H9 (cell line): ENCODE measurements around the gene ABCA3. TPM values are rescaled to one million over a fixed set of nuclear protein-coding genes. Genes with fewer than 3 reads are reported as not detected.

Source experiments
- DNase-seq: peaks from one replicate; pipeline ENCODE4 v3.0.0-alpha.2; 2017
- H2AFZ ChIP-seq: one replicate; pipeline ENCODE4 v1.6.1; 2013; ENCODE audit warnings: mild to moderate bottlenecking, low read length, control low read depth, moderate library complexity
- H2AK5ac ChIP-seq: 2 replicates; pipeline ENCODE4 v1.6.1; 2013; ENCODE audit warnings: low read length, control low read depth, mixed read lengths; ENCODE audit not compliant: insufficient read length
- H2BK120ac ChIP-seq: one replicate; pipeline ENCODE4 v1.6.1; 2013; ENCODE audit warnings: low read depth, mild to moderate bottlenecking, low read length, control low read depth, inconsistent platforms; ENCODE audit not compliant: poor library complexity, severe bottlenecking
- H2BK12ac ChIP-seq: 2 replicates; pipeline ENCODE4 v1.6.1; 2013; ENCODE audit warnings: low read length, control low read depth, mixed read lengths, low read depth; ENCODE audit not compliant: insufficient read length
- H2BK15ac ChIP-seq: 2 replicates; pipeline ENCODE4 v1.6.1; 2013; ENCODE audit warnings: low read depth, low read length, control low read depth
- H2BK20ac ChIP-seq: one replicate; pipeline ENCODE4 v1.6.1; 2013; ENCODE audit warnings: low read depth, mild to moderate bottlenecking, low read length, control low read depth, inconsistent platforms; ENCODE audit not compliant: poor library complexity, severe bottlenecking
- H2BK5ac ChIP-seq: 2 replicates; pipeline ENCODE4 v1.6.1; 2013; ENCODE audit warnings: low read length, control low read depth, mixed read lengths; ENCODE audit not compliant: insufficient read length
- H3K14ac ChIP-seq: 2 replicates; pipeline ENCODE4 v1.6.1; 2013; ENCODE audit warnings: low read length, control low read depth; ENCODE audit not compliant: insufficient read depth
- H3K18ac ChIP-seq: 2 replicates; pipeline ENCODE4 v1.6.1; 2013; ENCODE audit warnings: low read depth, mild to moderate bottlenecking, mixed read lengths, low read length, control low read depth; ENCODE audit not compliant: insufficient read length
- H3K23ac ChIP-seq: 2 replicates; pipeline ENCODE4 v1.6.1; 2013; ENCODE audit warnings: low read length, control low read depth, mixed read lengths, low read depth; ENCODE audit not compliant: insufficient read length
- H3K23me2 ChIP-seq: 2 replicates; pipeline ENCODE4 v1.6.1; 2013; ENCODE audit warnings: low read depth, mild to moderate bottlenecking, mixed read lengths, low read length, control low read depth; ENCODE audit not compliant: insufficient read length, poor library complexity, severe bottlenecking
- H3K27ac ChIP-seq: 2 replicates; pipeline ENCODE4 v1.5.1; 2013; ENCODE audit warnings: low read length, control low read depth, mixed read lengths, low read depth; ENCODE audit not compliant: insufficient read length
- H3K27me3 ChIP-seq: 2 replicates; pipeline ENCODE4 v1.6.1; 2013; ENCODE audit warnings: low read length, control low read depth, inconsistent platforms; ENCODE audit not compliant: insufficient read depth
- H3K4ac ChIP-seq: 2 replicates; pipeline ENCODE4 v1.6.1; 2013; ENCODE audit warnings: low read depth, mild to moderate bottlenecking, control low read depth, inconsistent platforms, low read length, moderate library complexity
- H3K4me1 ChIP-seq: 2 replicates; pipeline ENCODE4 v1.6.1; 2013; ENCODE audit warnings: low read length, control low read depth, inconsistent platforms; ENCODE audit not compliant: insufficient read depth
- H3K4me2 ChIP-seq: 2 replicates; pipeline ENCODE4 v1.6.1; 2013; ENCODE audit warnings: low read length, control low read depth, mixed read lengths; ENCODE audit not compliant: insufficient read length, insufficient read depth
- H3K56ac ChIP-seq: 2 replicates; pipeline ENCODE4 v1.6.1; 2013; ENCODE audit warnings: low read depth, mild to moderate bottlenecking, mixed read lengths, low read length, control low read depth; ENCODE audit not compliant: insufficient read length
- H3K79me1 ChIP-seq: 2 replicates; pipeline ENCODE4 v1.6.1; 2013; ENCODE audit warnings: low read depth, mild to moderate bottlenecking, moderate library complexity, low read length, control low read depth, inconsistent platforms; ENCODE audit not compliant: insufficient read depth, poor library complexity, severe bottlenecking
- H3K79me2 ChIP-seq: 2 replicates; pipeline ENCODE4 v1.6.1; 2013; ENCODE audit warnings: low read length, control low read depth, inconsistent platforms; ENCODE audit not compliant: insufficient read depth
- H3K9ac ChIP-seq: 2 replicates; pipeline ENCODE4 v1.6.1; 2013; ENCODE audit warnings: low read length, control low read depth, mixed read lengths; ENCODE audit not compliant: insufficient read length; ENCODE audit errors: extremely low read depth
- H3K9me3 ChIP-seq: one replicate; pipeline ENCODE4 v1.6.1; 2013; ENCODE audit warnings: low read depth, low read length, inconsistent platforms; ENCODE audit not compliant: control insufficient read depth
- H3T11ph ChIP-seq: one replicate; pipeline ENCODE4 v1.6.1; 2013; ENCODE audit warnings: mild to moderate bottlenecking, low read length, control low read depth, inconsistent platforms
- H4K20me1 ChIP-seq: one replicate; pipeline ENCODE4 v1.6.1; 2013; ENCODE audit not compliant: control insufficient read depth, insufficient read length, insufficient read depth
- H4K5ac ChIP-seq: 2 replicates; pipeline ENCODE4 v1.6.1; 2013; ENCODE audit warnings: low read depth, mild to moderate bottlenecking, mixed read lengths, low read length, control low read depth; ENCODE audit not compliant: insufficient read length
- H4K8ac ChIP-seq: replicated peaks from 2 replicates; pipeline ENCODE4 v1.6.1; 2013; ENCODE audit warnings: low read length, control low read depth, mixed read lengths, low read depth; ENCODE audit not compliant: insufficient read length
- H4K91ac ChIP-seq: 2 replicates; pipeline ENCODE4 v1.6.1; 2013; ENCODE audit warnings: low read depth, mild to moderate bottlenecking, moderate library complexity, mixed read lengths, low read length, control low read depth; ENCODE audit not compliant: insufficient read length
- H3K27ac Mint-ChIP-seq, 3 experiments: 2 replicates in 2 of 3; 3 replicates in 1 of 3; pipeline ENCODE4 v1.8.0; 2020 to 2021; ENCODE audit warnings: mixed read lengths in 3 of 3, mild to moderate bottlenecking in 1 of 3, moderate library complexity in 1 of 3
- H3K27me3 Mint-ChIP-seq: 2 replicates; pipeline ENCODE4 v1.8.0; 2021; ENCODE audit warnings: low read depth, mild to moderate bottlenecking, moderate library complexity, mixed read lengths
- H3K36me3 Mint-ChIP-seq, 3 experiments: 2 replicates in 2 of 3; 3 replicates in 1 of 3; pipeline ENCODE4 v1.8.0; 2020 to 2021; ENCODE audit warnings: low read depth in 3 of 3, mixed read lengths in 3 of 3; ENCODE audit not compliant: insufficient read depth in 1 of 3
- H3K4me1 Mint-ChIP-seq, 2 experiments: 2 replicates each; pipeline ENCODE4 v1.8.0; 2020; ENCODE audit warnings: mixed read lengths in 2 of 2
- H3K4me3 Mint-ChIP-seq, 2 experiments: 2 replicates in 1 of 2; 3 replicates in 1 of 2; pipeline ENCODE4 v1.8.0; 2020 to 2021; ENCODE audit warnings: mild to moderate bottlenecking in 2 of 2, mixed read lengths in 2 of 2, moderate library complexity in 1 of 2
- H3K9me3 Mint-ChIP-seq, 2 experiments: 2 replicates in 1 of 2; 3 replicates in 1 of 2; pipeline ENCODE4 v1.8.0; 2020; ENCODE audit warnings: mild to moderate bottlenecking in 2 of 2, mixed read lengths in 2 of 2, moderate library complexity in 1 of 2
- WGBS: extraction: QIAGEN DNeasy Blood & Tissue Kit; methylation state at CpG from one replicate; pipeline ENCODE4 v1.1.7; 2013; ENCODE audit warnings: missing lambda C conversion rate, low lambda C conversion rate, mixed read lengths; ENCODE audit not compliant: insufficient read length; ENCODE audit errors: extremely low coverage; 5-methylcytosine and 5-hydroxymethylcytosine counted together
- total RNA-seq: library from RNA; stranded (reverse); gene quantifications from 2 replicates; pipeline ENCODE4 v1.2.1, GENCODE V29; 2021
- TF ChIP-seq, protein P1 (sequence below): fragments of 200-600 bp; sonication (generic); conservative IDR thresholded peaks from 3 replicates; pipeline ENCODE4 v1.8.0; 2021; ENCODE audit warnings: antibody characterized with exemption, mild to moderate bottlenecking

Gene ABCA3
- total RNA-seq, 1 experiment from 2014 or later = 8.0 TPM

DNA sequence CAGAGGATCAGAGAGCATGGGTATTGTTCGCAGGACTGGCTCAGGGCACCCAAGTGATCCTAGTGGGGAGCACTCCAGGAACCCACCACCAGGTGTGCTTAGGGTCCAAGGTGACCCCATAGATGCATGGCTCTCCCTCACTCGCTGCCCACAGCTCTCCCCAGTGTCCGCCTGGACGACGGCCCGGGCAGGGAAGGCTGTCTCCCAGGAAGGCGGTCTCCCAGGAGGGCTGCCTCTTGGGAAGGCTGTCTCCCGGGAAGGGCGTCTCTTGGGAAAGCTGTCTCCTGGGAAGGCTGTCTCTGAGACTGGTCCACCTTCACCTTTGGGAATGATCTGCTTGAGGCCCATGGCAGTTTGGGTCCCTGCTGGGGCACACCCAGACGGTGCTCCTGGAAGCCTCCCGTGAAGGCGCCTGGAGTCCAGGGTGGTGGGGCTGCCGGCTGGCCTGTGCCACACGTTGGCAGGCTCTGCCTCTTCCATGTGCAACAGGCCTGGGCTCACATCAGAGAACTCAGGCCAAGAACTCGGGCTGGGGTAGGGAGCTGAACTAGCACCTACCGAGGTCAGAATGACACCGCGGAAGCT is 94.1 kb downstream of the ABCA3 start:
- Histone ChIP-seq H2BK12ac (no peak overlapping the region), H2BK15ac (no peak overlapping the region), H3K9me3 (no peaks in the 10 kb centered on the region), H2BK20ac (no peak overlapping the region), H3K56ac (no peak overlapping the region), H3K4ac (no peak overlapping the region), H2AK5ac (no peak overlapping the region), H3K4me2 (no peak overlapping the region), H2BK120ac (no peak overlapping the region), H3K4me1 (no peaks in the 10 kb centered on the region), H3K14ac (no peak overlapping the region), H4K5ac (no peak overlapping the region), H3K23me2 (peaks cover 4% of the 10 kb centered on the region), H4K8ac (no peak overlapping the region), H3K79me1 (no peaks in the 10 kb centered on the region), H3K23ac (no peak overlapping the region), H2AFZ (no peak overlapping the region), H3K18ac (no peak overlapping the region), H3K79me2 (no peaks in the 10 kb centered on the region; the same call in 1 of the 2 replicates), H3K9ac (no peak overlapping the region), H3K27ac (no peak overlapping the region), H3T11ph (no peak overlapping the region), H4K20me1 (no peaks in the 10 kb centered on the region), H3K27me3 (no peaks in the 10 kb centered on the region), H2BK5ac (no peak overlapping the region), H4K91ac (no peak overlapping the region)
- Mint-ChIP-seq H3K9me3 (no peaks in the 10 kb centered on the region; a peak in 1 of 5 replicates), H3K4me3 (no peak overlapping the region), H3K36me3 (peaks cover 18 to 70% (median 53%) of the 10 kb centered on the region in 3 experiments; a peak in 6 of 7 replicates), H3K27me3 (no peaks in the 10 kb centered on the region), H3K4me1 (peaks cover 0 to 3% of the 10 kb centered on the region in 2 experiments; a peak in 3 of 4 replicates), H3K27ac (peak overlapping the region in 1 of 3 experiments; percentile 35; a peak in 1 of 7 replicates)
- WGBS = no CpG with 5 or more reads among the region's 18 CpGs
- TF ChIP-seq, protein P1, sequence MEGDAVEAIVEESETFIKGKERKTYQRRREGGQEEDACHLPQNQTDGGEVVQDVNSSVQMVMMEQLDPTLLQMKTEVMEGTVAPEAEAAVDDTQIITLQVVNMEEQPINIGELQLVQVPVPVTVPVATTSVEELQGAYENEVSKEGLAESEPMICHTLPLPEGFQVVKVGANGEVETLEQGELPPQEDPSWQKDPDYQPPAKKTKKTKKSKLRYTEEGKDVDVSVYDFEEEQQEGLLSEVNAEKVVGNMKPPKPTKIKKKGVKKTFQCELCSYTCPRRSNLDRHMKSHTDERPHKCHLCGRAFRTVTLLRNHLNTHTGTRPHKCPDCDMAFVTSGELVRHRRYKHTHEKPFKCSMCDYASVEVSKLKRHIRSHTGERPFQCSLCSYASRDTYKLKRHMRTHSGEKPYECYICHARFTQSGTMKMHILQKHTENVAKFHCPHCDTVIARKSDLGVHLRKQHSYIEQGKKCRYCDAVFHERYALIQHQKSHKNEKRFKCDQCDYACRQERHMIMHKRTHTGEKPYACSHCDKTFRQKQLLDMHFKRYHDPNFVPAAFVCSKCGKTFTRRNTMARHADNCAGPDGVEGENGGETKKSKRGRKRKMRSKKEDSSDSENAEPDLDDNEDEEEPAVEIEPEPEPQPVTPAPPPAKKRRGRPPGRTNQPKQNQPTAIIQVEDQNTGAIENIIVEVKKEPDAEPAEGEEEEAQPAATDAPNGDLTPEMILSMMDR = no peak
- DNase-seq = no peak
